HCT116 (cell line): ENCODE measurements around the gene HUWE1. TPM values are rescaled to one million over a fixed set of nuclear protein-coding genes. Genes with fewer than 3 reads are reported as not detected.

Experiments
- ATAC-seq: fragments of 200-7000 bp; cut with Tn5 transposase; 2 replicates; pipeline ENCODE4 v1.9.1; 2020; ENCODE audit warnings: mild to moderate bottlenecking, moderate library complexity
- BruUV-seq: library from RNA; stranded (reverse); fragments of 400-500 nt; replicated peaks from 2 replicates; lab custom pipeline; 2021; lab: Mats Ljungman, UMichigan
- CTCF ChIA-PET: fragments of 300-600 bp; sonication (Branson Sonifier 250); formaldehyde crosslinking; loops from one replicate; lab custom pipeline; 2021; ENCODE audit warnings: antibody characterized with exemption; lab: Charles Lee
- POLR2A ChIA-PET: fragments of 300-600, 350-600 bp; sonication (Branson Sonifier 250); formaldehyde crosslinking; loops from one replicate; lab custom pipeline; 2021; ENCODE audit warnings: antibody characterized with exemption; lab: Charles Lee
- RAD21 ChIA-PET, 2 experiments: fragments of 300-600 bp; sonication (Branson Sonifier 250); formaldehyde crosslinking; loops; one replicate each; lab custom pipeline; 2023; ENCODE audit warnings: low total read pairs in 2 of 2; ENCODE audit not compliant: uncharacterized antibody in 2 of 2, unreplicated experiment in 2 of 2, low non-redundant PET in 1 of 2; lab: Charles Lee
- DNase-seq: peaks from one replicate; pipeline ENCODE4 v3.0.0-alpha.2; 2010; ENCODE audit warnings: low read depth, low spot score
- H2AFZ ChIP-seq: fragments of 200-600 bp; shearing (Covaris generic), sonication (generic); 2 replicates; pipeline ENCODE4 v1.6.1; 2017; ENCODE audit warnings: low read depth, mixed run types, mixed read lengths, antibody characterized with exemption, low read length; ENCODE audit not compliant: poor library complexity, severe bottlenecking
- H3K27ac ChIP-seq: 2 replicates; pipeline ENCODE4 v1.5.1; 2012; ENCODE audit warnings: low read depth, low read length
- H3K27me3 ChIP-seq: fragments of 200-600 bp; sonication (generic); 2 replicates; pipeline ENCODE4 v1.6.1; 2016; ENCODE audit warnings: mixed run types, low read length, mixed read lengths; ENCODE audit not compliant: insufficient read depth
- H3K36me3 ChIP-seq, 2 experiments: fragments of 200-500 bp in 1 of 2; fragments of 200-600 bp in 1 of 2; sonication (Bioruptor generic) in 1 of 2; sonication (generic) in 1 of 2; 2 replicates each; pipeline versions ENCODE4 v1.5.1 to v1.6.1; 2014 to 2016; ENCODE audit warnings: low read length in 2 of 2, inconsistent platforms in 1 of 2, mixed read lengths in 1 of 2, mixed run types in 1 of 2; ENCODE audit not compliant: insufficient read depth in 2 of 2, control insufficient read depth in 1 of 2
- H3K4me1 ChIP-seq, 2 experiments: fragments of 200-600 bp in 1 of 2; sonication (generic) in 1 of 2; 2 replicates each; pipeline versions ENCODE4 v1.5.1 to v1.6.1; 2012 to 2017; ENCODE audit warnings: low read length in 2 of 2, inconsistent platforms in 1 of 2, mild to moderate bottlenecking in 1 of 2, mixed read lengths in 1 of 2, mixed run types in 1 of 2, moderate library complexity in 1 of 2; ENCODE audit not compliant: insufficient read depth in 2 of 2, control insufficient read depth in 1 of 2
- H3K4me2 ChIP-seq: fragments of 200-600 bp; sonication (generic); 2 replicates; pipeline ENCODE4 v1.6.1; 2017; ENCODE audit warnings: mixed run types, low read length, mixed read lengths
- H3K4me3 ChIP-seq, 2 experiments: fragments of 200-600 bp in 1 of 2; sonication (generic) in 1 of 2; replicated peaks in 1 of 2; 2 replicates each; pipeline ENCODE4 v1.5.1; 2011 to 2016; ENCODE audit warnings: low read length in 2 of 2, control low read depth in 1 of 2, low read depth in 1 of 2, mild to moderate bottlenecking in 1 of 2, mixed read lengths in 1 of 2, mixed run types in 1 of 2
- H3K79me2 ChIP-seq: fragments of 200-600 bp; sonication (generic); 2 replicates; pipeline ENCODE4 v1.6.1; 2017; ENCODE audit warnings: mild to moderate bottlenecking, mixed run types, low read length, moderate library complexity, mixed read lengths; ENCODE audit not compliant: insufficient read depth
- H3K9ac ChIP-seq: fragments of 200-600 bp; sonication (generic); 2 replicates; pipeline ENCODE4 v1.6.1; 2016; ENCODE audit warnings: low read length, mixed read lengths
- H3K9me2 ChIP-seq: fragments of 200-600 bp; sonication (generic), shearing (Covaris generic); 2 replicates; pipeline ENCODE4 v1.6.1; 2017; ENCODE audit warnings: mixed run types, mild to moderate bottlenecking, moderate library complexity; ENCODE audit not compliant: insufficient read depth
- H3K9me3 ChIP-seq, 2 experiments: fragments of 200-500 bp in 1 of 2; fragments of 200-600 bp in 1 of 2; sonication (Bioruptor generic) in 1 of 2; sonication (generic) in 1 of 2; 2 replicates each; pipeline ENCODE4 v1.6.1; 2014 to 2017; ENCODE audit warnings: low read length in 2 of 2, mixed read lengths in 2 of 2, inconsistent platforms in 1 of 2, low read depth in 1 of 2, mild to moderate bottlenecking in 1 of 2, mixed run types in 1 of 2, moderate library complexity in 1 of 2; ENCODE audit not compliant: control insufficient read depth in 1 of 2, insufficient read depth in 1 of 2
- H4K20me1 ChIP-seq: fragments of 200-600 bp; sonication (generic), shearing (Covaris generic); 2 replicates; pipeline ENCODE4 v1.6.1; 2017; ENCODE audit warnings: mixed run types, mild to moderate bottlenecking, moderate library complexity; ENCODE audit not compliant: insufficient read depth
- CEBPB ChIP-seq: IDR thresholded peaks from 2 replicates; pipeline ENCODE4 v1.6.1; 2012; ENCODE audit warnings: low read depth
- CTCF ChIP-seq, 3 experiments: fragments of 200-600 bp in 1 of 3; sonication (generic) in 1 of 3; IDR thresholded peaks in 2 of 3; conservative IDR thresholded peaks in 1 of 3; 2 replicates each; pipeline ENCODE4 v1.5.1; 2012 to 2017; ENCODE audit warnings: low read depth in 2 of 3, low read length in 2 of 3, antibody characterized with exemption in 1 of 3, borderline replicate concordance in 1 of 3, control low read depth in 1 of 3, mild to moderate bottlenecking in 1 of 3, mixed read lengths in 1 of 3, mixed run types in 1 of 3, moderate library complexity in 1 of 3; ENCODE audit not compliant: insufficient read depth in 1 of 3
- EGR1 ChIP-seq: IDR thresholded peaks from 2 replicates; pipeline ENCODE4 v1.6.1; 2012; ENCODE audit warnings: low read depth
- FOSL1 ChIP-seq: IDR thresholded peaks from 2 replicates; pipeline ENCODE4 v1.6.1; 2012; ENCODE audit warnings: low read depth
- JUND ChIP-seq: IDR thresholded peaks from 2 replicates; pipeline ENCODE4 v1.6.1; 2012
- RAD21 ChIP-seq: IDR thresholded peaks from 2 replicates; pipeline ENCODE4 v1.6.1; 2012; ENCODE audit warnings: low read depth, mild to moderate bottlenecking
- REST ChIP-seq: IDR thresholded peaks from 2 replicates; pipeline ENCODE4 v1.6.1; 2012; ENCODE audit warnings: low read depth
- SRF ChIP-seq: IDR thresholded peaks from 2 replicates; pipeline ENCODE4 v1.6.1; 2012; ENCODE audit warnings: low read depth
- YY1 ChIP-seq: IDR thresholded peaks from 2 replicates; pipeline ENCODE4 v1.6.1; 2011; ENCODE audit warnings: low read length, low read depth, moderate library complexity, mild to moderate bottlenecking; ENCODE audit not compliant: insufficient replicate concordance; ENCODE audit errors: extremely low read depth
- ZFX ChIP-seq: fragments of 450-650 bp; IDR thresholded peaks from 2 replicates; pipeline ENCODE4 v1.6.1; 2017
- ZNF274 ChIP-seq: fragments of 200-500 bp; sonication (Bioruptor generic); IDR thresholded peaks from 2 replicates; pipeline ENCODE4 v1.6.1; 2014; ENCODE audit warnings: mild to moderate bottlenecking, low read depth, low read length, inconsistent platforms
- intact Hi-C: fragments of 100-400 bp; cut with micrococcal nuclease; formaldehyde crosslinking; loops from 2 replicates; pipeline ENCODE4 v1.10.0; 2022
- total RNA-seq: library from RNA; stranded (reverse); gene quantifications from one replicate; pipeline ENCODE4 v1.2.1, GENCODE V29; 2021; ENCODE audit not compliant: unreplicated experiment

Gene HUWE1
- total RNA-seq, 1 experiment from 2014 or later = 197 TPM

- TF ChIP-seq CTCF (IDR thresholded peaks at IDR 0.05 in 2 of 3, conservative IDR thresholded peaks at IDR 0.05 in 1 of 3; ENCODE audit: borderline replicate concordance in 1 of 3, insufficient read depth in 1 of 3, low read depth in 2 of 3, low read length in 2 of 3) = no peak
- TF ChIP-seq REST = no peak
- TF ChIP-seq SRF = no peak
- no peak for TF ChIP-seq FOSL1
- TF ChIP-seq RAD21 = no peak
Observed at GRCh38 chrX:53599781-53600396, 86.6 kb downstream of the HUWE1 start (continued).

GRCh38 chrX:53598169-53598568 lies 88.3 kb downstream of the HUWE1 start:
- H3K4me3 ChIP-seq = no peak overlapping the region
- H3K27ac ChIP-seq = no peak overlapping the region
- no peaks in the 10 kb centered on the region for H3K9me3 ChIP-seq
- H3K4me2 ChIP-seq = no peak overlapping the region
- no peaks in the 10 kb centered on the region for H3K4me1 ChIP-seq
- ChIA-PET RAD21 (no interaction called here), POLR2A (no interaction called here), CTCF (no interaction called here)
- H3K9me2 ChIP-seq = no peaks in the 10 kb centered on the region
- H3K27me3 ChIP-seq = no peaks in the 10 kb centered on the region
- no TSS peak for BruUV-seq
- H2AFZ ChIP-seq = no peak overlapping the region
- peaks cover 28 to 33% of the 10 kb centered on the region in 2 experiments; a peak in 3 of 4 replicates for H3K36me3 ChIP-seq
- peaks cover 12% of the 10 kb centered on the region; the same call in 1 of the 2 replicates for H3K79me2 ChIP-seq
- H4K20me1 ChIP-seq = 0 out of 2 replicates have a peak, but pooled peaks cover 3% of the 10 kb centered on the region
- DNase-seq (no peak), ATAC-seq (no peak)
- H3K9ac ChIP-seq = no peak overlapping the region
- intact Hi-C loops = no loop called here
- TF ChIP-seq EGR1 (no peak), REST (no peak), RAD21 (no peak), JUND (no peak), FOSL1 (no peak), CTCF (IDR thresholded peaks at IDR 0.05 in 2 of 3, conservative IDR thresholded peaks at IDR 0.05 in 1 of 3; ENCODE audit: borderline replicate concordance in 1 of 3, insufficient read depth in 1 of 3, low read depth in 2 of 3, low read length in 2 of 3) (no peak), YY1 (no peak), ZFX (no peak), CEBPB (no peak), SRF (no peak), ZNF274 (no peak)
